ENCODE data around the gene PARVA.

The PARVA gene

DNA sequence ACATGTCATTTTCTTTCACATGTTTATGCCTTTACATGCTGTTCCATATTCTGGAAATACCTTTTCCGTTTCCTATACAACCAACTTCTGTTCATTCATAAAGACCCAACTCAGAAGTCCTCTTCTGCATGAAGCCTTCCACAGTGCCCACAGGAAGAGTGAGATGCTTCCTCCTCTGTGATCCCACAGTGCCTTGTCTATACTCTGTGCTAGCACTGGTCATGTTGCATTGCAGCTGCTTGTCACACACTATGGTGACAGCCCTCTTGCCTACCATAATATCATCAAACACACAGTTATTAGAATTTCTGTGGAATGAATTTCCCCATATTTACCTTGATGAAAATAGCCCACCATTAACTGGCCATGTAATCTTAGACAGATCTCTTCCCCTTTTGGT is 8.9 kb downstream of the PARVA start:
- H3K9me3 ChIP-seq (ENCODE audit: low read length): no peaks in the 10 kb centered on the region
- H3K4me3 ChIP-seq (ENCODE audit: low read length): no peak overlapping the region
- no peaks in the 10 kb centered on the region for H3K4me1 ChIP-seq (ENCODE audit: insufficient read depth, low read length)
- no peaks in the 10 kb centered on the region for H3K36me3 ChIP-seq (ENCODE audit: insufficient read depth, low read length)
- no peaks in the 10 kb centered on the region for H3K27me3 ChIP-seq (ENCODE audit: insufficient read depth, low read length)
- H2AFZ ChIP-seq (ENCODE audit: low read depth, low read length): no peak overlapping the region

DNA sequence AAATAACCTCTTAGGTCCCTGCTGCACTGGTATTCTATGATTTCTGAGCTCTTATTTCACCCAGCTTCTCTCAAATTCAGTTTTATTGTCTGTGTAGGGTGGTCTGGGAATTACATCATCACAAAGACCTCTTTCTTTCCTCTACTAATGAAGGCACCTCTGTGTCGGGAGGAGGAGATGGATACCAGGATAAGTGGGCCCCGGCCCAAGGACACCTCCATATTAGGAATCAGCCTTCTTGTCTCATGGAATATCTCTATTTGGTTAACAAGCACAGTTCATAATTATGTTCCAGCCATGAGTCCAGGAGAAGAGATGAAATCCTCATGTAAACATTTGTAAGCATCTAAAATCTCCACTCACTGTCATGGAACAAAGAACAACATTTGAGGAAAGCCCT is 9.4 kb downstream of the PARVA start:
- H3K36me3 ChIP-seq (ENCODE audit: insufficient read depth, low read length): no peaks in the 10 kb centered on the region
- no peaks in the 10 kb centered on the region for H3K4me1 ChIP-seq (ENCODE audit: insufficient read depth, low read length)
- no peak overlapping the region for H3K4me3 ChIP-seq (ENCODE audit: low read length)
- H3K27me3 ChIP-seq (ENCODE audit: insufficient read depth, low read length): no peaks in the 10 kb centered on the region
- no peak overlapping the region for H2AFZ ChIP-seq (ENCODE audit: low read depth, low read length)
- no peaks in the 10 kb centered on the region for H3K9me3 ChIP-seq (ENCODE audit: low read length)

DNA sequence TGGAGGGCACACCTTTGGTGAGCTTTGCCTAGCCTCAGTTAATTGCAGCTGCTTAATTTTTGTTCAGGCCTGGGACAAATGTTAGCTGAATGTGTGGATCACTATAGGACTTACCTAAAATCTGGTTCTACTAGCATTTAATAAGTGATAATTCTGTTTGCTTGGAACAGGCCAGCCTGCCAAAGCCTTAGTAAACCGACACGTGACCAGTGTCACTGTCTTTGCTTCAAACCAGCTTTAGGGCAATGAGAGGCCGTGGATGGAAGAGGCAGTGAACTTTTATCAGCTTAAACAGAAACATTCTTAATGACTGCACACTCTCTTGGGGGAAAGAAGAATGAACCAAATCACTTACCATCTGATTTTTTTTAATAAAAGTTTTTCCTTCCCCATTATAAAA is 10.8 kb downstream of the PARVA start:
- Histone ChIP-seq H2AFZ (ENCODE audit: low read depth, low read length) (no peak overlapping the region), H3K4me1 (ENCODE audit: insufficient read depth, low read length) (no peaks in the 10 kb centered on the region), H3K9me3 (ENCODE audit: low read length) (no peaks in the 10 kb centered on the region), H3K27me3 (ENCODE audit: insufficient read depth, low read length) (no peaks in the 10 kb centered on the region), H3K4me3 (ENCODE audit: low read length) (no peak overlapping the region), H3K36me3 (ENCODE audit: insufficient read depth, low read length) (no peaks in the 10 kb centered on the region)

DNA sequence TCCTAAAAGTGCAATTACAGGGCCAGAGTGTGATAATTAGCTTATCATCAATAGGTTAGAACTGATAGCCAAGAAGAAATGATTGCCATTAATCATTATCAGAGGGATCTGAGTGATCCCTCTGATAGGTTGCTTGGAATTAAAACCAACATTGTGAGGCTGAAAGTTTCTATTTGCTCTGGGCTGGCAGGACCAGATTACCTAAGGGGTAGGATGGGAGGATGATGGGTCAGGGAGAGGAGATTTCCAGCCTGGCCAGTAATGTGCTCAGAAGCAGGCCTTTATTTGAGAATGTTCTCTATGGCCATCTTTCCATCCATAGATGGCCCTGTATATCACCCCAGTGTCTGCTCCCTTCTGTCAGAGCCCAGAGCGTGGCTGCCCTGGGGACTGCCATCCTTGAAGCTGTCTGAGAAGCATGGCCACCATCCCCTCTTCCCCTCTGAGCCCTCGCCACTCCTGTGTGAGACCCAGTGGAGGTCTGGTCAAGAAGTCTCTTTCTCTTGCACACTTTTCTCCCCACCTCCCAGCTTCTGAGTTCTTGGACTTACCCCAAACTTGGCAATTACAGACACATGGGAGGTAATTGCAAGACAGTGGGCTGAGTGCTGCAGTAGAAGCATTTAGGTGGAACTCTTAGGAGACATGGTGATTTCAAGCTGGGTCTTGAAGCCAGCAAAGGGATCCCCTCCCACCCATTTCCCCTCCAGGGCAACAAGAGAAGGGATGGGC is 11.7 kb downstream of the PARVA start:
- Histone ChIP-seq H3K9me3 (ENCODE audit: low read length) (no peaks in the 10 kb centered on the region), H3K4me3 (ENCODE audit: low read length) (no peak overlapping the region), H2AFZ (ENCODE audit: low read depth, low read length) (no peak overlapping the region), H3K27me3 (ENCODE audit: insufficient read depth, low read length) (no peaks in the 10 kb centered on the region), H3K36me3 (ENCODE audit: insufficient read depth, low read length) (no peaks in the 10 kb centered on the region), H3K4me1 (ENCODE audit: insufficient read depth, low read length) (no peaks in the 10 kb centered on the region)

DNA sequence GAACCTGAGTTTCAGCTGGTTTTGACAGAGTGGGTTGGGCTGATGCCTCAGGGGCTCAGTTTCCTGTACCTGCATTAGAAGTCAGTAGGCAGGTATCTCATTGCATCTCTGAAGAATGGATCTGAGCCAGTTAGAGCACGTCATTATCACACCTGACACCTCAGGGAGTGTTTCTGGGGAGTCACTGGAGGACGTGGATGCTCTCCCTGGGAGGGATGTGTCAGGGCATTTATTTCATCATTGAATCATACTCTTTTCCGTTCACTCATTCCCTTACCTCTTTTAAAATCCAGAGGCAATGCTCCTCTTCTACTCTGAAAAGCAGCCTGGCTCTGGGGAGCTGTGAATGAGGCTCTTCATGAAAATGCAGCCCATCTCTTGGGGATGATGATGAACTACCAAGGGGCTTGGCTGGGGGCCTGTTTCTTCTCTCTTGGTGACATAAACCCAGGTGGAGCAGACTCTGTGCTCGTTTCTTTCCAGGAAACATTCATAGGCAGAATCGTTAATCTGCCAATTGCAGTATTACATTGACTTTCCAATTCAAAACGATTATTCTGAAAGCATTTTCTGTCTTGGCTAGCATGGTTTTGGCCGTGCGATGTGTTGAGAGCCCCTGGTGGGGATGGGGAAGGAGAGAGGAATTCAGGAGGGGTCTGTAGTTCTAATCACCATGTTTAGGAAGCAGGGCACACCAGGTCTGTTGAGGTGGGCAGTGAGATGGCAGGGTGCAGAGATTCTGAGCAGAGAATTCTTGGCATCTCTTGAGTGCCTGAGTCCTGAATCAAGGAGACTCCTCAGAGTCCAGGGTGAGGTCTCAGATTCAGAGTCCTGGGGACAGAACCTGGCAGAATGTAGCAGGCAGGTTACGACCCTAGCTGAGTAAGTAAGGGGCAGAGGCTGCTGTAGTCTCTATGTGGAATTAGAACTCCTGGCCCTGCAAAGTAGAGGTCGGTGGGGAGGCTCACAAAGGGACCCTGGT is 12.6 kb downstream of the PARVA start:
- Histone ChIP-seq H2AFZ (ENCODE audit: low read depth, low read length) (no peak overlapping the region), H3K27me3 (ENCODE audit: insufficient read depth, low read length) (no peaks in the 10 kb centered on the region), H3K4me1 (ENCODE audit: insufficient read depth, low read length) (no peaks in the 10 kb centered on the region), H3K36me3 (ENCODE audit: insufficient read depth, low read length) (no peaks in the 10 kb centered on the region), H3K9me3 (ENCODE audit: low read length) (no peaks in the 10 kb centered on the region), H3K4me3 (ENCODE audit: low read length) (no peak overlapping the region)

DNA sequence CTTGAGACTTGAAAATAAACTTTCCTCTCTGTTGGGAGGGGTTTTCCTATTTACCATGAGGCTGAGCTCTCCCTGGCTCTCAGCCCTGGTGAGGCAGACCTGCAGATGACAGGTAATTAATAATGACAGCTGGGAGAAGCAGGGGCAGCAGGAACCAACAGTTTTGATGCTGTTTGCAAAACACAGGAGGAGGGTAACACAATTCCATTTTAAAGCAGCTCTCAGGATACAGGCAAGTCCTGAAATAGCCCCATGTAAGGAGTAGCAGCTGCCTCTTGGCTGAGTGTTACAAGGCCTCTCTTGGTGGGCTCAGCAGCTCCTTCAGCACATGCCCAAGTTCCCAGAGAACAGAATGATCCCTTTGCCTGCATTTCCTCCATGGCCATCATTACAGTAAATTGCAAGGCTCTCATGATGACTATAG is 13.3 kb downstream of the PARVA start:
- H2AFZ ChIP-seq (ENCODE audit: low read depth, low read length): no peak overlapping the region
- no peaks in the 10 kb centered on the region for H3K36me3 ChIP-seq (ENCODE audit: insufficient read depth, low read length)
- H3K4me3 ChIP-seq (ENCODE audit: low read length): no peak overlapping the region
- no peaks in the 10 kb centered on the region for H3K9me3 ChIP-seq (ENCODE audit: low read length)
- H3K27me3 ChIP-seq (ENCODE audit: insufficient read depth, low read length): no peaks in the 10 kb centered on the region
- H3K4me1 ChIP-seq (ENCODE audit: insufficient read depth, low read length): no peaks in the 10 kb centered on the region

DNA sequence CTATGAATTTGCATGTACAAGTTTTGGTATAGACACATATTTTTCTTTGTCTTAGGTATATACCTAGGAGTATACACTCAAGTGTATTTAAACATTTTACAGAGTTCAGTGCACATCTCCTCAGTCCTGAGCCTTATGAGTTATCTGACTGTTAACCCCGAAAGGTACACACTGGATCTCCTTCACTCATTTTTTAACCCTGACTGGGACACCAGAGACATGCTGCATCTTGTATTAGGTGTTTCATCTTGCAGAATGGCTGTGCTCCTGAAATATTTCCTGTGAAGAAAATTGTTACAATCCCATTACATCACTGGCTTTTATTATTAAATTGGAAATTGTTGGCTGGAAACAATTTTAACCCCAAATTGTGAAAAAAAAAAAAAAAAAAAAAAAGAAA is 15.3 kb downstream of the PARVA start:
- H3K27me3 ChIP-seq (ENCODE audit: insufficient read depth, low read length): no peaks in the 10 kb centered on the region
- no peaks in the 10 kb centered on the region for H3K36me3 ChIP-seq (ENCODE audit: insufficient read depth, low read length)
- H3K4me1 ChIP-seq (ENCODE audit: insufficient read depth, low read length): no peaks in the 10 kb centered on the region
- no peak overlapping the region for H2AFZ ChIP-seq (ENCODE audit: low read depth, low read length)
- H3K9me3 ChIP-seq (ENCODE audit: low read length): no peaks in the 10 kb centered on the region
- H3K4me3 ChIP-seq (ENCODE audit: low read length): no peak overlapping the region

DNA sequence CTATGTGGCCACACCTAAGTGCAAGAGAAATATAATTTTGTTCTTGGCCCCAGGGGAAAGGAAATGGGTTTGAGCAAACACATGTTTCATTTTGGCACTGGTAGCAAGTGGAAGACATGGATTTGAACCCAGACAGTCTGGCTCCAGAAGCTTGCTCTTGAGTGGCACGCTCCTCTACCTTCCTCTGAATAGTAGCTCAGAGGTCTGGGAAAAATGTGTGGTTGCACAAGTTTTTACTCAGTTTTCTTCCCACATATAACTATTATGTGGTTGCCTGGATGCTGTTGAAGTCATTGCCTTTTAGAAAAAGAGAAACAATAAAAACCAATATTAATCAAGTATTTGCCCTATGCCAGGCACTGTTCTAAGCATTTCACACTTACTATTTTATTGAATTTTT is 16.3 kb downstream of the PARVA start:
- Histone ChIP-seq H3K4me3 (ENCODE audit: low read length) (no peak overlapping the region), H3K4me1 (ENCODE audit: insufficient read depth, low read length) (no peaks in the 10 kb centered on the region), H3K36me3 (ENCODE audit: insufficient read depth, low read length) (no peaks in the 10 kb centered on the region), H2AFZ (ENCODE audit: low read depth, low read length) (no peak overlapping the region), H3K27me3 (ENCODE audit: insufficient read depth, low read length) (no peaks in the 10 kb centered on the region), H3K9me3 (ENCODE audit: low read length) (no peaks in the 10 kb centered on the region)

DNA sequence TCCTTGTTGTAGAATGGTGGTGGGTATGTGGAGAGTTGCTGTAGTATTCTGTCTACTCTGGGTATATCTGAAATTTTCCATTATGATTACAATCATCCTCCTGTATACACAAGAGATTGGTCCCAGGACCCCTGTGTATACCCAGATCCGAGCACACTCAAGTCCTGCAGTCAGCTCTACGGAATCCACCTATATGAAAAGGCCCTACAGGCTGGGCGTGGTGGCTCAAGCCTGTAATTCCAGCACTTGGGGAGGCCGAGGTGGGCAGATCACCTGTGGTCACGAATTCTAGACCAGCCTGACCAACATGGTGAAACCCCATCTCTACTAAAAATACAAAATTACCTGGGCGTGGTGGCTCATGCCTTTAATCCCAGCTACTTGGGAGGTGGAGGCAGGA is 17.2 kb downstream of the PARVA start:
- Histone ChIP-seq H3K9me3 (ENCODE audit: low read length) (no peaks in the 10 kb centered on the region), H2AFZ (ENCODE audit: low read depth, low read length) (no peak overlapping the region), H3K4me1 (ENCODE audit: insufficient read depth, low read length) (no peaks in the 10 kb centered on the region), H3K27me3 (ENCODE audit: insufficient read depth, low read length) (no peaks in the 10 kb centered on the region), H3K4me3 (ENCODE audit: low read length) (no peak overlapping the region), H3K36me3 (ENCODE audit: insufficient read depth, low read length) (no peaks in the 10 kb centered on the region)

DNA sequence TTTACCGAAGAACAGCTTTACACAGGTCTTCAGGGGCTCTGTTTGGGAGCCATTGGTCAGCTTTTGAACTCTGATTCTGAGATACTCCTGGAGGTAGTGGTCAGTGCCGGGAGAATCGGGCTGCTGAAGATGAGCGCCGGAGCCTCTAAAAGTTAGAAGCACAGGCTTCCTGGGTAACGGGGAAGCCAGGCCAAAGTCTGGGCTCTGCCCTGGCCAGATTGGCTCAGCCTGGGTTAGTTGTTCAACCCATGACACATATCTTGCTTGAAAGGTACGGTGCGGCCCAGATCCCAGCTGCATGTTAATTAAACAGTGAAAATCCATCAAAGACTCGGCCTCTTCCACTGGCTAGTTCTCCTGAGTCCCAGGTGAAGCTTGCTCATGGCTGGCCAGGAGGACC is 18.0 kb downstream of the PARVA start:
- Histone ChIP-seq H2AFZ (ENCODE audit: low read depth, low read length) (no peak overlapping the region), H3K4me3 (ENCODE audit: low read length) (no peak overlapping the region), H3K9me3 (ENCODE audit: low read length) (no peaks in the 10 kb centered on the region), H3K4me1 (ENCODE audit: insufficient read depth, low read length) (no peaks in the 10 kb centered on the region), H3K27me3 (ENCODE audit: insufficient read depth, low read length) (no peaks in the 10 kb centered on the region), H3K36me3 (ENCODE audit: insufficient read depth, low read length) (no peaks in the 10 kb centered on the region)

DNA sequence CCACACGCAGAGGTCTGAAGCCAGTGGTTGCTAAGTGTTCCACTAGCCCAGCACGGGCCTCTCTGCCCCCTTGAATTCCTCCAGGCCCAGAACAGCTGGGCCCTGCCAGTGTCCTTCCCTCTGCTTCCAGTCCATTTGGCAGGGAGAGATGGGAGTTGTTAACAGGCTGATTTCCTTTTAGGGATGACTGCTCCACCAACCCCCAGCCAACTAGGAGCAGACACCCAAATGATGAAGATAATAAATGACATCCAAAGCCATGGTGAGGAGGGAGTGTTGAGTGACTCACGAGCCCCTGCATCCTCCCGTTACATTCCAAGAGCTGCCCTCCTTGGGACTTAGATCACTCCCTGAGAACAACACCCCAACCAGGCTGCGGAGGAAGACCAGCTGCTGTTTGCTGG is 20.6 kb downstream of the PARVA start:
- Histone ChIP-seq H3K36me3 (ENCODE audit: insufficient read depth, low read length) (no peaks in the 10 kb centered on the region), H3K27me3 (ENCODE audit: insufficient read depth, low read length) (no peaks in the 10 kb centered on the region), H3K4me3 (ENCODE audit: low read length) (no peak overlapping the region), H3K4me1 (ENCODE audit: insufficient read depth, low read length) (no peaks in the 10 kb centered on the region), H3K9me3 (ENCODE audit: low read length) (no peaks in the 10 kb centered on the region), H2AFZ (ENCODE audit: low read depth, low read length) (no peak overlapping the region)

DNA sequence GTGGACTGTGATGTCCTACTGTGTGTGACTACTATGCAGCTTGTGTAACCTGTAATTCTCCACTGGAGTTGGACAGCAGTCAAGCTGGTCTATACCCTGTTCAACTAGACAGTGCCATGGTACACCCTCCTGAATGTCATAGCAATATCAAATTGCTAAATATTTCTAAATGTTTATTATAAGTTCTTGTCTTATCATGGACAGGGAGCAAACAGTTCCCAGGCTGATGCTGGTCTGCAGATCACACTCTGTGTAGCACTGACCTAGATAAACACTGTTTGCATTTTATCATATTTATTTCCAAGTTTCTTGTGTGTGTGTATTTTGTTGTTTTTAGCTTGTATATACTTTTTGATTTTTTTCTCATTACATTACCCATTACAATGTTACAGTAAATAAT is 22.0 kb downstream of the PARVA start:
- Histone ChIP-seq H3K36me3 (ENCODE audit: insufficient read depth, low read length) (no peaks in the 10 kb centered on the region), H3K4me1 (ENCODE audit: insufficient read depth, low read length) (no peaks in the 10 kb centered on the region), H3K27me3 (ENCODE audit: insufficient read depth, low read length) (no peaks in the 10 kb centered on the region), H3K9me3 (ENCODE audit: low read length) (no peaks in the 10 kb centered on the region), H3K4me3 (ENCODE audit: low read length) (no peak overlapping the region), H2AFZ (ENCODE audit: low read depth, low read length) (no peak overlapping the region)

DNA sequence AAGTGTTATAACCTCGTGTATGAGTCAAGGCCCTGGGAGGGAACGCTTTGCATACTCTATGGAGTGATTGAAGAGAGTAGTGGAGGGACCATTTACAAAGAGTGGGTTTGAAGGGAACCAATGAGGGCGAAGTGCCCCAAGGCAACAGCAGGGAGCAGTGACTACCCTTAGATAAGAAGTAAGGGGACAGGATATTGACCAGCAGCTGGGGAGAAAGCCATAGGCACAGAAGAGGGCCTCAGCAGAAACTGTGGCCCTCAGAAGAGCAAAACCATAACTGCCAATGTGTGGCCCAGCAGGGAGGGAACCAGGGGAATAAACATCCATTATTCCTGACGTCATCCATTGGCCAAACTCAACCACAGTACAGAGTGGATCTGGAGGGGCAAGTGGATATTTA is 24.7 kb downstream of the PARVA start:
- H3K4me3 ChIP-seq (ENCODE audit: low read length): no peak overlapping the region
- peaks cover 2% of the 10 kb centered on the region for H3K9me3 ChIP-seq (ENCODE audit: low read length)
- H3K27me3 ChIP-seq (ENCODE audit: insufficient read depth, low read length): no peaks in the 10 kb centered on the region
- H3K4me1 ChIP-seq (ENCODE audit: insufficient read depth, low read length): no peaks in the 10 kb centered on the region
- H3K36me3 ChIP-seq (ENCODE audit: insufficient read depth, low read length): no peaks in the 10 kb centered on the region
- H2AFZ ChIP-seq (ENCODE audit: low read depth, low read length): no peak overlapping the region
